SK-N-SH (cell line): ENCODE data around the gene DNAH10. TPM values are rescaled to one million over a fixed set of nuclear protein-coding genes. Genes with fewer than 3 reads are reported as not detected.

Experiments used
- CTCF ChIA-PET: fragments of 300-600, 350-600 bp; formaldehyde crosslinking; extraction: SDS; loops from one replicate; lab custom pipeline; 2021; lab: Yijun Ruan, JAX
- POLR2A ChIA-PET: fragments of 350-600 bp; sonication (Branson Sonifier 250); formaldehyde crosslinking; extraction: SDS; loops from one replicate; lab custom pipeline; 2020; ENCODE audit warnings: antibody characterized with exemption, inconsistent platforms; lab: Yijun Ruan, JAX
- DNase-seq: peaks from one replicate; pipeline ENCODE4 v3.0.0; 2012
- H2AFZ ChIP-seq: fragments of 200-600 bp; sonication (generic); 2 replicates; pipeline ENCODE4 v1.8.1; 2016; ENCODE audit warnings: antibody characterized with exemption, mild to moderate bottlenecking, low read depth
- H3F3A ChIP-seq: fragments of 200-600 bp; sonication (generic); replicated peaks from 2 replicates; pipeline ENCODE3; 2016; ENCODE audit warnings: antibody characterized with exemption, mild to moderate bottlenecking; ENCODE audit not compliant: insufficient read depth
- H3K27ac ChIP-seq, 2 experiments: fragments of 200-500 bp in 1 of 2; fragments of 200-600 bp in 1 of 2; sonication (Bioruptor generic) in 1 of 2; sonication (generic), shearing (Covaris generic) in 1 of 2; 2 replicates each; pipeline versions ENCODE4 v1.5.1 to v1.6.1; 2014 to 2016; ENCODE audit warnings: low read depth in 2 of 2, inconsistent platforms in 1 of 2, low read length in 1 of 2, mild to moderate bottlenecking in 1 of 2, mixed read lengths in 1 of 2
- H3K27me3 ChIP-seq: fragments of 200-600 bp; sonication (generic), shearing (Covaris generic); 2 replicates; pipeline ENCODE4 v1.6.1; 2016; ENCODE audit warnings: mixed run types; ENCODE audit not compliant: insufficient read depth
- H3K36me3 ChIP-seq, 2 experiments: fragments of 200-500 bp in 1 of 2; fragments of 200-600 bp in 1 of 2; sonication (Bioruptor generic) in 1 of 2; sonication (generic) in 1 of 2; replicated peaks in 1 of 2; 2 replicates each; pipeline versions ENCODE3 to v1.5.1; 2014 to 2016; ENCODE audit warnings: low read length in 1 of 2, mild to moderate bottlenecking in 1 of 2; ENCODE audit not compliant: insufficient read depth in 2 of 2, control insufficient read depth in 1 of 2
- H3K4me1 ChIP-seq, 2 experiments: fragments of 200-500 bp in 1 of 2; fragments of 200-600 bp in 1 of 2; sonication (Bioruptor generic) in 1 of 2; sonication (generic), shearing (Covaris generic) in 1 of 2; 2 replicates each; pipeline versions ENCODE4 v1.5.1 to v1.6.1; 2014 to 2016; ENCODE audit warnings: low read depth in 1 of 2, low read length in 1 of 2, mixed run types in 1 of 2; ENCODE audit not compliant: insufficient read depth in 2 of 2, control insufficient read depth in 1 of 2
- H3K4me2 ChIP-seq: fragments of 200-600 bp; sonication (generic), shearing (Covaris generic); 2 replicates; pipeline ENCODE4 v1.6.1; 2017; ENCODE audit warnings: mixed run types
- H3K4me3 ChIP-seq, 2 experiments: fragments of 200-500 bp in 1 of 2; fragments of 200-600 bp in 1 of 2; sonication (Bioruptor generic) in 1 of 2; sonication (generic), shearing (Covaris generic) in 1 of 2; 2 replicates each; pipeline versions ENCODE4 v1.5.1 to v1.8.1; 2014 to 2016; ENCODE audit warnings: low read depth in 2 of 2, inconsistent platforms in 1 of 2, low read length in 1 of 2, mild to moderate bottlenecking in 1 of 2, mixed read lengths in 1 of 2, moderate library complexity in 1 of 2
- H3K79me2 ChIP-seq: fragments of 200-600 bp; sonication (generic); 2 replicates; pipeline ENCODE4 v1.8.1; 2017; ENCODE audit warnings: mild to moderate bottlenecking; ENCODE audit not compliant: insufficient read depth
- H3K9ac ChIP-seq: fragments of 200-600 bp; sonication (generic); 2 replicates; pipeline ENCODE4 v1.6.1; 2017; ENCODE audit warnings: mixed run types
- H3K9me2 ChIP-seq: fragments of 200-600 bp; sonication (generic); 2 replicates; pipeline ENCODE4 v1.6.1; 2017; ENCODE audit warnings: mixed run types
- H3K9me3 ChIP-seq: fragments of 200-600 bp; sonication (generic); 2 replicates; pipeline ENCODE4 v1.6.1; 2017; ENCODE audit warnings: mixed run types, mild to moderate bottlenecking, moderate library complexity
- H4K20me1 ChIP-seq: fragments of 200-600 bp; sonication (generic); 2 replicates; pipeline ENCODE4 v1.6.1; 2017; ENCODE audit warnings: mild to moderate bottlenecking, mixed run types; ENCODE audit not compliant: insufficient read depth
- CTCF ChIP-seq: fragments of 200-600 bp; sonication (generic); IDR thresholded peaks from 2 replicates; pipeline ENCODE4 v1.6.1; 2017; ENCODE audit warnings: antibody characterized with exemption, mild to moderate bottlenecking, moderate library complexity
- ELF1 ChIP-seq: IDR thresholded peaks from 2 replicates; pipeline ENCODE4 v1.4.0; 2012
- EP300 ChIP-seq, 2 experiments: IDR thresholded peaks; 2 replicates each; pipeline versions ENCODE4 v1.4.0 to v1.6.1; 2012; ENCODE audit warnings: borderline replicate concordance in 1 of 2, low read depth in 1 of 2, low read length in 1 of 2
- EZH2phosphoT487 ChIP-seq: fragments of 200-600 bp; sonication (generic); IDR thresholded peaks from 2 replicates; pipeline ENCODE4 v1.6.1; 2017; ENCODE audit warnings: low read depth, mixed run types, mild to moderate bottlenecking, antibody characterized with exemption, moderate library complexity, borderline replicate concordance
- FOXJ3 ChIP-seq: sonication (generic); formaldehyde crosslinking; IDR thresholded peaks from 2 replicates; pipeline ENCODE4 v1.5.1; 2020; ENCODE audit warnings: mild to moderate bottlenecking, missing genetic modification reagents
- GATA2 ChIP-seq: sonication (generic); formaldehyde crosslinking; IDR thresholded peaks from 2 replicates; pipeline ENCODE4 v1.5.0; 2020; ENCODE audit warnings: mild to moderate bottlenecking, missing genetic modification reagents
- JUND ChIP-seq: IDR thresholded peaks from 2 replicates; pipeline ENCODE4 v1.4.0; 2012
- MXI1 ChIP-seq: IDR thresholded peaks from 2 replicates; pipeline ENCODE4 v1.6.1; 2012; ENCODE audit warnings: mild to moderate bottlenecking, low read depth, low read length, improper control_type of control experiment
- RXRA ChIP-seq: IDR thresholded peaks from 2 replicates; pipeline ENCODE4 v1.4.0; 2012; ENCODE audit warnings: low read depth, mild to moderate bottlenecking, borderline replicate concordance
- SMC3 ChIP-seq: IDR thresholded peaks from 2 replicates; pipeline ENCODE4 v1.6.1; 2012; ENCODE audit warnings: low read depth, low read length, improper control_type of control experiment
- TCF12 ChIP-seq: IDR thresholded peaks from 2 replicates; pipeline ENCODE4 v1.4.0; 2012
- USF2 ChIP-seq: fragments of 150-350 bp; IDR thresholded peaks from 2 replicates; pipeline ENCODE4 v1.6.1; 2017; ENCODE audit warnings: antibody characterized with exemption, low read length, low read depth, borderline replicate concordance
- YY1 ChIP-seq: IDR thresholded peaks from 2 replicates; pipeline ENCODE4 v1.4.0; 2012; ENCODE audit warnings: low read depth, mild to moderate bottlenecking
- WGBS: methylation state at CpG from one replicate; pipeline ENCODE4 v1.1.6; 2017; ENCODE audit warnings: low lambda C conversion rate; 5-methylcytosine and 5-hydroxymethylcytosine counted together
- polyA plus RNA-seq, 3 experiments: library from polyadenylated mRNA; depleted of rRNA; stranded (reverse); fragments of >200 nt; gene quantifications; 2 replicates each; pipeline ENCODE4 v1.2.3, GENCODE V29; 2012
- TF ChIP-seq, protein P1 (sequence below): IDR thresholded peaks from 2 replicates; pipeline ENCODE4 v1.6.1; 2012; ENCODE audit warnings: mild to moderate bottlenecking, low read depth, low read length, moderate library complexity
- TF ChIP-seq, protein P2 (sequence below): IDR thresholded peaks from 2 replicates; pipeline ENCODE4 v1.4.0; 2012; ENCODE audit warnings: low read depth, borderline replicate concordance

Gene DNAH10
- polyA plus RNA-seq, 1 of the 3 experiments (the other 2 are of a cell fraction) = 0.13 TPM

GRCh38 chr12:123917337-123917850 lies 155.3 kb downstream of the DNAH10 start:
- WGBS = 69% methylated on average over 17 of the region's 19 CpGs
- peaks cover 9% of the 10 kb centered on the region for H3F3A ChIP-seq
- no peaks in the 10 kb centered on the region for H3K79me2 ChIP-seq
- H3K4me1 ChIP-seq = no peaks in the 10 kb centered on the region; a peak in 1 of 4 replicates
- H3K9me2 ChIP-seq = no peaks in the 10 kb centered on the region
- H4K20me1 ChIP-seq = no peaks in the 10 kb centered on the region
- DNase-seq = no peak
- no peaks in the 10 kb centered on the region for H3K27me3 ChIP-seq
- H2AFZ ChIP-seq = no peak overlapping the region
- H3K27ac ChIP-seq = no peak overlapping the region
- TF ChIP-seq YY1 (no peak), MXI1 (no peak), GATA2 (no peak), EP300 (IDR thresholded peaks at IDR 0.05; ENCODE audit: borderline replicate concordance in 1 of 2, low read depth in 1 of 2, low read length in 1 of 2) (no peak), EZH2phosphoT487 (no peak), USF2 (no peak), FOXJ3 (CRISPR knock-in tag) (no peak), TCF12 (no peak), CTCF (no peak), RXRA (no peak), JUND (no peak), SMC3 (no peak), ELF1 (no peak)
- TF ChIP-seq, protein P1, sequence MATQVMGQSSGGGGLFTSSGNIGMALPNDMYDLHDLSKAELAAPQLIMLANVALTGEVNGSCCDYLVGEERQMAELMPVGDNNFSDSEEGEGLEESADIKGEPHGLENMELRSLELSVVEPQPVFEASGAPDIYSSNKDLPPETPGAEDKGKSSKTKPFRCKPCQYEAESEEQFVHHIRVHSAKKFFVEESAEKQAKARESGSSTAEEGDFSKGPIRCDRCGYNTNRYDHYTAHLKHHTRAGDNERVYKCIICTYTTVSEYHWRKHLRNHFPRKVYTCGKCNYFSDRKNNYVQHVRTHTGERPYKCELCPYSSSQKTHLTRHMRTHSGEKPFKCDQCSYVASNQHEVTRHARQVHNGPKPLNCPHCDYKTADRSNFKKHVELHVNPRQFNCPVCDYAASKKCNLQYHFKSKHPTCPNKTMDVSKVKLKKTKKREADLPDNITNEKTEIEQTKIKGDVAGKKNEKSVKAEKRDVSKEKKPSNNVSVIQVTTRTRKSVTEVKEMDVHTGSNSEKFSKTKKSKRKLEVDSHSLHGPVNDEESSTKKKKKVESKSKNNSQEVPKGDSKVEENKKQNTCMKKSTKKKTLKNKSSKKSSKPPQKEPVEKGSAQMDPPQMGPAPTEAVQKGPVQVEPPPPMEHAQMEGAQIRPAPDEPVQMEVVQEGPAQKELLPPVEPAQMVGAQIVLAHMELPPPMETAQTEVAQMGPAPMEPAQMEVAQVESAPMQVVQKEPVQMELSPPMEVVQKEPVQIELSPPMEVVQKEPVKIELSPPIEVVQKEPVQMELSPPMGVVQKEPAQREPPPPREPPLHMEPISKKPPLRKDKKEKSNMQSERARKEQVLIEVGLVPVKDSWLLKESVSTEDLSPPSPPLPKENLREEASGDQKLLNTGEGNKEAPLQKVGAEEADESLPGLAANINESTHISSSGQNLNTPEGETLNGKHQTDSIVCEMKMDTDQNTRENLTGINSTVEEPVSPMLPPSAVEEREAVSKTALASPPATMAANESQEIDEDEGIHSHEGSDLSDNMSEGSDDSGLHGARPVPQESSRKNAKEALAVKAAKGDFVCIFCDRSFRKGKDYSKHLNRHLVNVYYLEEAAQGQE = no peak
- TF ChIP-seq, protein P2, sequence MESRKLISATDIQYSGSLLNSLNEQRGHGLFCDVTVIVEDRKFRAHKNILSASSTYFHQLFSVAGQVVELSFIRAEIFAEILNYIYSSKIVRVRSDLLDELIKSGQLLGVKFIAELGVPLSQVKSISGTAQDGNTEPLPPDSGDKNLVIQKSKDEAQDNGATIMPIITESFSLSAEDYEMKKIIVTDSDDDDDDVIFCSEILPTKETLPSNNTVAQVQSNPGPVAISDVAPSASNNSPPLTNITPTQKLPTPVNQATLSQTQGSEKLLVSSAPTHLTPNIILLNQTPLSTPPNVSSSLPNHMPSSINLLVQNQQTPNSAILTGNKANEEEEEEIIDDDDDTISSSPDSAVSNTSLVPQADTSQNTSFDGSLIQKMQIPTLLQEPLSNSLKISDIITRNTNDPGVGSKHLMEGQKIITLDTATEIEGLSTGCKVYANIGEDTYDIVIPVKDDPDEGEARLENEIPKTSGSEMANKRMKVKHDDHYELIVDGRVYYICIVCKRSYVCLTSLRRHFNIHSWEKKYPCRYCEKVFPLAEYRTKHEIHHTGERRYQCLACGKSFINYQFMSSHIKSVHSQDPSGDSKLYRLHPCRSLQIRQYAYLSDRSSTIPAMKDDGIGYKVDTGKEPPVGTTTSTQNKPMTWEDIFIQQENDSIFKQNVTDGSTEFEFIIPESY = no peak
- H3K36me3 ChIP-seq = no peaks in the 10 kb centered on the region
- no peaks in the 10 kb centered on the region for H3K9me3 ChIP-seq
- CTCF ChIA-PET = interaction anchor here (0.8 to 2.0 kb wide), 2 partner anchors 12 to 67 kb away, joined by 3 to 5 read pairs; no protein-coding TSS in a partner anchor
- POLR2A ChIA-PET = no interaction called here
- H3K4me3 ChIP-seq = no peak overlapping the region
- H3K9ac ChIP-seq = no peak overlapping the region
- H3K4me2 ChIP-seq = no peak overlapping the region
